GM18507 (cell line): ENCODE measurements around the gene DHFR2.
"Not testable (repeated sequence)": the region's sequence is repeated elsewhere in the genome, so short reads cannot be mapped to it uniquely, and the experiment has no call there.

ENCODE experiments used
- DNase-seq: peaks from one replicate; pipeline ENCODE4 v3.0.0; 2011; ENCODE audit warnings: low read depth; ENCODE audit not compliant: insufficient read length; ENCODE audit errors: extremely low spot score
- FAIRE-seq: peaks from 2 replicates; lab custom pipeline; 2011; peaks lifted over from hg19 to GRCh38; lab: Jason Lieb, UNC

DHFR2 gene

DNA sequence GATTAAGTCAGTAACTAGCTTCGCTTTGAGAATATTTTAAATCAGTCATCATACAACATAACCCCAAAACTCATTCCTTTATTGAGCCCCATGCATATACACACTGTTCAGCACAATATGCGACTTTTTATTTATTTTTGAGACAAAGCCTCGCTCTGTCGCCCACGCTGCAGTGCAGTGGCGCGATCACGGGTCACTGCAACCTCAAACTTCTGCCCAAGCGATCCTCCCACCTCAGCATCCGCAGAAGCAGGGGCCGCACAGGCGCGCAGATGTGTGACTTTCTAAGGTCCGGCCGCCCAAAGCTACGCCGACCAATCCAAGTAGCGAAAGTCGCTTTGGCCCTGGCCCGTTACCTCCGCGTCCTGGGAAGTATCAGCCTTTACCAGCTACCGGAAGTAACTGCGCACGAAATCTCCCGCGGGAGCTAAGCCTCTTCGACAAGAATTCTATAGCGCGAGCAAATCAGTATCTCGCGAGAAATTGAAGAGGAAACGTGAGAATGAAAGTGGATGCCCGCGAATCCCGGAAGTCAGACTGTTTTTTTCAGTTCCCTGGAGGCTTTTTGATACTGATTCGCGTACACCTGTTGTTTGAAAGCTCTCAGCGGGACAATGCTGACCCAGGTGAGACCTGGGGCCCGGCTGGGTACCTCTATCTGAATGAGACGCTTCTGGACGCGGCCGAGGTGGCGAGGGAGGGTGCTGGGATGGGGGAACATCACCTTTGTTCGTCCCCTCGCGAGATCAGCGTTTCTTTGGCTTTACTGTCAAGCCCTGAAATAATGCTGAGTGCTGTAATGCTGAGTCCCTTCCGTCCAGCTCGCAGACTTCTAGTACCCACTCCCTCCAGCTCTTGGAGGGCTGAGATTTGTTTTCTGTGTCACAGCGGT, at the start of gene DHFR2, which contains the start of gene NSUN3:
TSS of gene DHFR2 (minus strand) at position 404 of the 892 bp plus-strand sequence. CDS start 1,405 bp downstream, outside the sequence.
TSS of gene NSUN3 (plus strand) at position 549 of the 892 bp plus-strand sequence. CDS start at position 615, 66 bp downstream.
- FAIRE-seq: peak; percentile 98

DNA sequence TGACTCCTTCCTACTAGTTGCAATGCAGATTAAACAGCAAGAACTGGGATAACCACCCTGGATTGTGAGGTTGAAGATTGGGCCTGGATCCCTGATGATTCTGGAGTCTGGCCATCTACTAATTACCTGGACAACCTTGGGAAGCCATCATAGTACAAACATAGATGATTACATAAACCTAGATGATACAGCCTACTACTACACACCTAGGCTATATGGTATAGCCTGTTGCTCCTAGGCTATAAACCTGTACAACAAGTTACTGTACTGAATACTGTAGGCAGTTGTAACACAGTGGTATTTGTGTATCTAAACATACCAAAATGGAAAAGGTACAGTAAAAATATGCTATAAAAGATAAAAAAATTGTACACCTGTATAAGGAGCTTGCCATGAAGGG, 48.1 kb upstream of the DHFR2 start:
- DNase-seq (no peak), FAIRE-seq (no peak)

More for the DNA sequence above, at the start of gene DHFR2, which contains the start of gene NSUN3:
- DNase-seq: peak; percentile 75

DNA sequence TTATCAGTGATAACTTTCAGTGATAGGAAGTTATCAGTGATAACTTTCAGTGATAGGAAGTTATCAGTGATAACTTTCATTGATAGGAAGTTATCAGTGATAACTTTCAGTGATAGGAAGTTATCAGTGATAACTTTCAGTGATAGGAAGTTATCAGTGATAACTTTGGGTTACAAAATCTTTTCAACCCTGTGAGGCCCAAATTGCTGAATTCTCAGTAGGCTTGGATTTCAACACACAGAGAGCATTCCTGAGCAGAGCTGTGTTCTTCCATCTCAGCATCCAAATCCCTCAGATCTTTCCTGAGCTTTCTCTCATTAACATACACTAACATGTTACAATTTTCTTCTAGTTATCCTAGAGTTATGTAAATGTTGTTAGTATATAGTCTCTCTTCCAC, 47.5 kb upstream of the DHFR2 start:
- DNase-seq, FAIRE-seq: not testable (repeated sequence)

DNA sequence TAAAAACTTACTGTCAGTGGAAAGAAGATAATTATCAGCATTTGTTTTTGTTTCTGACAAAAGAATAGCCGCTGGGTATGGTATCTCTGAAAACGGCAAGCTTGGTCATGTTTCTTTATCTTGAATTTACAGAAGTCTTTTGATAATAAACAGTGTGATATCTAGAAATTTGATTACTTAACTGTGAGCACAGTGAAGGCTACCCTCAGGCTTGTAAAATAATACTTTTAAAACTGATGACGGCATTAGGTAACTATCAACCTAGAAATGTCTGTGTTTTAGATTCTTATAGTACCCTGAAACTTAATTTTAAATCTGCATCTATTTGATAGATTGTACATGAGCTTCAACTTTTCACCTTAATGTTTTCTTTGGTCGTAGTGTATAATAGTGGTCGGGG, 43.6 kb upstream of the DHFR2 start:
- FAIRE-seq (no peak), DNase-seq (no peak)

DNA sequence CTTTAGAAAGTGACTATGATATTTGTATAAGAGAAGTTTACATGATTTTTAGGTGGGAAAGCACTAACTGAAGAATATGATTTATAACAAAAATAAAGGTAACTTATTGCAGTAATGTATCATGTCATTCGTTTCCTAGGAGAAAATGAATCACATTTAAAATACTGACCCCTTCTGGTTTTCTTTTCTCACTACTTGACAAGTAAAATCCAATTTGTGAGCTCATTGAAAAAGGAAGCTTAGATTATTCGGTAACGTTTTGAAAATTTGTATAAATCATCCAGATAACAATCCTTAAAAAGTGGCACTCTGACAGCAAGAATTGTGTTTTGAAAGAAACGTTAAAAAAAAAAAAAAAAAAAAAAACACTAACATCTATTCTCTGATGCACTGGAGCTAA, 39.1 kb upstream of the DHFR2 start:
- FAIRE-seq (no peak), DNase-seq (no peak)

DNA sequence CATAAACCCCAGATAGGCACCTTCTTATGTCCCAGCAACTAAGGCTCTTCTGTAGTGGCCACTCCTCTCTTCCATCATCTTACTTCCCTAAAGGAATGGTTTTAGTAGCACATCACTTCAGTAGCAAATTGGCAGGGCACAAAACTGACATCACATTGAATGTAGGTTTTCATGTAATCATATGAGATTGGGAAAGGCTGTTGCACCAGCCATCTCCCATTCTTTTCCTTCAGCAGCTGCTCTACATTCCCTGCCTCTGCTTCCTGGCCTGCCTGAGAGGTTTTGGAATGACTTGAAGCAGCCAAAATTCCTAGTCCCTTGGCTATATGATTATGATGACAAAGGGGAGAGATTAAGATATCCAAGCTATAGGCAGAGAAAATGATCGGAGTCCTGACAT, 36.6 kb upstream of the DHFR2 start:
- DNase-seq: no peak
- no peak for FAIRE-seq

DNA sequence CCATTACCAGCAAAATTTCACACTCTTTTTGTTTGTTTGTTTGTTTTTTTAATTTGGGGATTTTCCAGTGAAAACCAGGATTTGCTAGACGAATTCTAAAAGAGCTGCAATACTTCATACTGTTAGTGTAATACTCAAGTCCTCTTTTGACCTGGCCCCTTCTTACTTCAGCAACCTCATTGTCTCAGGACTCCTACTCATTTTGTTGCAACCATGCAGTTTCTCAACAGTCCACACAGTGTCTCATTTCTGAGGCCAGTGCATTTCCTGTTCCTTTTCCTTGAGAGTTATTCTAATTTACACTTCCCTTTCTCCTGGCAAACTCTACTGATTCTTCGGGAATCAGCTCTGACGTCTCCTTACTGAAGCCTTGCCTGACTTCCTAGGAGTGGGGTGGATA, 35.7 kb upstream of the DHFR2 start:
- DNase-seq (no peak), FAIRE-seq (no peak)

DNA sequence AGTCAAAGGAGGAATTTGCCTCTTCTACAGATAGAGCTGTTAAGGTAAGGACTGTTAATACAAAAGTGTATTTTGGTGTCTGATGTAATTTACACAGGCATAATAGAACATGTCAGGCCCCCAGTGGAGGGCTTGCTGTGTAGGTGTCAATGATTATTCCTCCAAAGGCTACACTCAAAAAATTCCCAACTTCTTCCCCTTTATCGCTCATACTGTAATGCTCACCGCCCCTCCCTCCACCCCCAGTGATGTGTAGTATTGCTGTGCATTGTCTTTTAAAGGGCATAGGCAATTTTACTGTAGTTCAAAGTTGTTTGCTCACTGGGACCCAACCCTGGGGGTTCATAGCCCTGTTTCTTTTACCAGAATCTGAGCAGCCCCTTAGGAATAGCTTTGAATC, 32.4 kb upstream of the DHFR2 start:
- DNase-seq (no peak), FAIRE-seq (no peak)

DNA sequence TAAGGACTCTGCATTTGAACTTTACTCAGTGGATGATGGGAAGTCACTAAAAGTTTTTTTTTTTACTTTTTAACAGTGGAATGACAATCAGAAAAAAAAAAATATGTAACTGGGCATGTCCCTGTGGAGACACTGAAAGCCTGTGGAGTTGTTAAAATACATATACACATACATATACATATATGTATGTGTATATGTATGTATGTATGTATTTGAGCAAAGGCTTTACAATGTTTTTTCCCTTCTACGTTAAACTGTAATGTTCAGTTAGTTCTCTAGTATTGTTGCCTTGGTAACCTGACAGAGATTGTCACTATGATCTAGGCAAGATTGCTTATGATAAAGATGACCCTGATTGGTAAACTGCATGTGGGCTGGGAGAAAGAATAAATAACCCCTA, 30.4 kb upstream of the DHFR2 start:
- no peak for FAIRE-seq
- DNase-seq: no peak

DNA sequence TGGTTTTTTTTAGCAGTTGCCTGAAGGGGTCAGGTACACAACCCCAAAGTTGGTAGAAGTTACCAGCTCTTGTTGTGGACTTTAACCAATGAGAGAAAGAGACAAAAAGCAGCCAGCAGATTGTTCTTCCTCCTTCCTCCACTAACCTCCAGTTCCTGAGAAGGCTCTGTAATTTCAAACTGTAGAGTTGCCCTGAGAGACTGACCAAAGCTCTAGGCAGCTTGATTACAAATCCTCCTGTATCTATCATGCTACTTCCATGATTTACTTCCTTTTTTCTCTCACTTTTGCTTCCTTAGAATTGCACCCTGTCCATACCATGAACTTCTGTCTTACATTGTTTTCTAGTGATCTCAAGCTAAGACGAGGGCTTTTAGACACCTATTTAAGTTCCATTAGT, 29.4 kb upstream of the DHFR2 start:
- no peak for DNase-seq
- FAIRE-seq: no peak

DNA sequence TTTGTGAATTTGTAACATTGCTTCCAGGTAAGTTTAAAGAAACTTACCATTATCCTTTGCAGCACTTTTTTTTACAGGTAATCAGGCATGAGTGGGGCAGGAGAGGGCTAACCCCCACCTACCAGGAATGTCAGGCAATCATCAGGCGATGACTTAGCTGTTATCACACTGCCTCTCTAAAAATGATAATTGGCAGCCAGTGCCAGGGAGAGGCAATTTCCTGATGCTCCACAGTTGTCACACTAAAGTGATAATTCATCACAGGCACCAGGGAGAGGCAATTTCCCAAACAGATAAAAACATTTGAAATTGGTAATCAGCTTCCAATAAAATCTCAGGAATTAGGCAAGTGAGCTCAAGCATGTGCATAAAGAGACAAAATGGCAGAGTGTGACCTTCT, 26.4 kb upstream of the DHFR2 start:
- FAIRE-seq (no peak), DNase-seq (no peak)

DNA sequence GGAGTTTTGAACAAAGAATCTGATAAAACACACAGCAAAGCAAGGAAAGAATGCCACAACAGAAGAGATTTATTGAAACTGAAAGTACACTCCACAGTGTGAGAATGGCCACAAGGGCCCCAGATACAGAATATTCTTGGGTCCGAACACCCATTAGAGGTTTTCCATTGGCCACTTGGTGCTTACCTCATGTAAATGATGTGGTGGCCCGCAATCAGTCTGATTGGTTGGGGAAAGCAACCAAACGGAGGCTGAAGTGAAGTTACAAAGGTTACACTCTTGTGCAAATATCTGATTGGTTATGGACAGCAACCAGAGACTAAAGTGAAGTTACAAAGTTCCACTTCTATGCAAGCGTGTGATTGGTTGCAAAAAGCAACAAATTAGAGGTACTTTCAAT, 20.5 kb upstream of the DHFR2 start:
- no peak for DNase-seq
- no peak for FAIRE-seq

DNA sequence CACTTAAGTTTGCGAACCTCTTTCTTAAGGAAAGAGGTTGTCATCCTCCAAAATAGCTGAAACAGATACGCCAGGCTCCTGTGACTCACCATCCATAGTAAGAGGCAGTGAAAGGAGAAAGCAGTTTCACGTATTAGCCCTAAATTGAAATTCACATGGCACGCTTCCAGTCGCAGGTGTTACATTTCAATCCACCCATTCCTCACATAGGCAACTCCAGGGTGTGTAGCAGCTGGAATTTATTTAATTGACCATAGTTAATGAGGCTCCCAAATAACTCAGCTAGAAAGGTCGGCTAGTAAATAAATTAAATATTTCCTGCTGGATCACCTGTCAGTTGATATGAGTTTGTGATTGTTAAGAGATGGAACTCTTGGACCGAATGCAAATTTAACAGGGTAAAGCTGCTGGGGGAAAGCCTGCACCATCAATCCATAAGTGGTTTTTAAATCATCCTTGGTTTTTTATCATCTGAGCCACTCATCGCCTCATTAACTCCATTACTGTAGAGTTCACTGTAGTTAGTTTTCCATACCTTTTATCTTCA, 19.7 kb upstream of the DHFR2 start:
- no peak for DNase-seq
- FAIRE-seq: no peak

DNA sequence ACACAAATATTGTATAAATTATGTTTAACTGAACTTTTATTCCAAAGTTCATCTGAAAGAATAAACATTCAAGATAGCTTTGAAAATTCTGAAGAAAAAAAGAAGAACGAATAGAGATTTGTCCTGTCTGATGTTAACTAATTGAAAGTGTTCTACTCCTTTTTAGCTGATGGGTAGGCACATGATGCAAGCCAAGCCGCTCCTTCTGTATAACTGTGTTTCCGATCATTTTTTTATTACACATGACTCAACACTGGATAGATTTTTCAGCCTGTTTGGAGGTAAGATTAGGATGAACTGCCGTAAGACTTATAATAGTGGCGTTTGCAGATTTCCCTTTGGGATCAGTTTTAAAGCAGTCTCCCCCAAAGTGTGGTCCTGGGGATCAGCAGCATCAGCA, 19.2 kb upstream of the DHFR2 start:
- no peak for FAIRE-seq

DNA sequence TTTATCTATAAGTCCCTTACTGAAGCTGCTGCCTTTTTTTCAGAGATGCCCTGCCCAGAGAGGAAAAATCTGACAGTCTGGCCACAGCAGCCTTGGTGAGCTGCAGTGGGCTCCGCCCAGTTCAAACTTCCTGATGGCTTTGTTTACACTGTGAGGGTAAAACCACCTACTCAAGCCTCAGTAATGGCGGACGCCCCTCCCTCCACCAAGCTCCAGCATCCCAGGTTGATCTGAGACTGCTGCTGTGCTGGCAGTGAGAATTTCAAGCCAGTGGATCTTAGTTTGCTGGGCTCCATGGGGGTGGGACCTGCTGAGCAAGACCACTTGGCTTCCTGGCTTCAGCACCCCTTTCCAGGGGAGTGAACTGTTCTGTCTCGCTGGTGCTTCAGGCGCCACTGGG, 17.8 kb upstream of the DHFR2 start:
- not testable (repeated sequence) for FAIRE-seq, DNase-seq

More for the DNA sequence above, 19.2 kb upstream of the DHFR2 start:
- no peak for DNase-seq

DNA sequence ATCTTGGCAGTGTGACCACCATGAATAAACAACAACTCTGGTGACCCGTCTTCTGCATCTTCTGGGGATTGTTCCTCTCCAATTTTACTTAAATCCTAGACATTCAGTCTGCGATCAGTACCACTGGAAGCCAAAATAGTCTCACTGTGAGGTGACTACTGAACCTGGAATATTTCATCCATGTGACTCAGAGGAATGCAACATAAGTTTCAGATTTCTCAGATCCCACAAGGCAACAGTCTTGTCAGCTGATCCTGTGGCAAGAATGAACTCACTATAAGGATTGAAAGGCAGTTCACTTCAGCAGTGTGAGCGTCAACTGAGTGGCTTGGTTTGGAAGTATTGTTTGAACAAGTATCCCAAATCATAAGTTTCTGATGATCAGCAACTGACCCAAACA, 13.3 kb upstream of the DHFR2 start:
- DNase-seq (no peak), FAIRE-seq (no peak)

DNA sequence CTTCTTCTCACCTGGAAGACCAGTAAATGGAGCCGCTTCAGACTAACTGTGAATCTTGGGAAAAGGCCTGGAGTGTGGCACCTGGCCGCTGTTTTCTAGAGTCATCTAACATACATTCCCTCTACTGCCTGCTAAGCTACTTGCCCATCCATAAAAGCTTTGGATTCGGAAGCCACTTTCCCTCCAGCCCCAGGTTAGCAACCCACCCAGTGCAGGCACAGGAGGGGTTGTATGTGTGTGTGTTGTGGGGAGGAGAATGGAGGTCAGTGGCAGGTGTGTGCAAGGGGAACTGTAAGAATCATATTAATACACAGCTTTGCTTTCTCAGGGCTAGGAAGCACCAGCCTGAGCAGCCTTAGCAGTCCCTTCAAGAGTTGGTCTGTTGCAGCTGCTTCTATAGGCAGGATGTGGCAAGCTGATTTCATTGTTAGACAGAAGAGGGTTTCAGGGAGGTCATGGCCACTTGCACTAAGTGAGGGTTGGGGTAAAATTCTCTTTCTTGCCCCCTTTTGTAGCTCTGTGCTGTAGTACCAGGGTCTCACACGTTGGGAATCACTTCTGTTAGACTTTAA, 9.1 kb upstream of the DHFR2 start:
- no peak for DNase-seq
- peak; percentile 46 for FAIRE-seq

DNA sequence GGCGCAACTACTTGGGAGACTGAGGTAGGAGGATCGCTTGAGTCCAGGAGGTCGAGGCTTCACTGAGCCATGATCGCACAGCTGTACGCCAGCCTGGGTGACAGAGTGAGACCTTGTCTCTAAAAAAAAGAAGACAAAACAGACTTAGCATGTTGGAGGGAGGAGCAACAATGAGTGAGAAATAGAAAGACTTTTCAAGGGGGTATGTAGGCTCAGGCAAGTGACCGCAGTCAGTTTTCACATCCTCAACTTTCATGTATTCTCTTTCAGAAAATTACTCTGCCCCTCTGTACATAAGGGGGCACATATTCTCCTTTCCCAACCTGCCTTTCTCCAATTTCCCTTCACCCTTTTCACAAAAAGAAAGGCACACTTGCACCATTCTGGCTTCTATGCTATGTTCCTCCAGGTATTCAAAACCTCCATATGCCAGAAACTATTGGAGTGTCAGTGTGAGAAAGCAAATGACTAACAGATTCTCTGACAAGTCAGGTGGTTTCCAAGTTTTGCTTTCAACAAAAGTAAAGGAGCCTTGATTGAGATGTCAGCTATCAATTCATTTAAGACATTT, 7.7 kb upstream of the DHFR2 start:
- DNase-seq (no peak), FAIRE-seq (peak; percentile 92)

DNA sequence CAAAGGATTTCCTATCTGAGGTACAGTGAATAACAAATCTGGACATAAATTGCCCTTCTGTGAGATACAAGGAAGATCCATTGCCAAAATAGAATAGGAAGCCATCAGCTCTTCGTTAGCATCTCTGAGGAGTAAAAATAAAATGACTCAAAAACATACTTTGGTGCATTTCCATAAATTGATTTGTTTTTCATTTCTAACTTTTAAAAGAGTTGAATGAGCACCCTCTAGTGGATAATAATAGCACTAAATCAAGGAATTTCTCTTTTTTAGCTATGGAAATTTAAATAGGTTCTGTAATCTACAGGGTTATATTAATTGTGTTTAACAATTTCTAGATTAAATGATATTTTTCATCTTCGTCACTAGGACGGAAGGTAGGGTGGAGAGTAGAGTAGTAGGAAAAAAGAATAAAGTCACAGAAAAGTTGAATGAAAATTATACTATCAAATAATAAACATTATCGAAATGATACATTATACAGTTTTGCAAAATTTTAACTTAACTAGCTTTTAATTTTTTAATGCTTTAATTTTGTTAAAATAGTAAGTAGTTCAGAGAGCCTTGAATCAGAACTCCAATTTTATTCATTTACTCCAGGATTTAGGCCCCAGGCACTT, 6.6 kb upstream of the DHFR2 start:
- peak; percentile 51 for FAIRE-seq
- DNase-seq: no peak
